ENCODE measurements around the gene IPO13.
A peak's percentile ranks its signal among the peaks of the same experiment; 100 is the strongest.

Gene IPO13

GRCh38 chr1:43992232-43992995, 45.7 kb downstream of the IPO13 start:
- no peak for DNase-seq

GRCh38 chr1:43993206-43993914, 46.6 kb downstream of the IPO13 start:
- no peak for DNase-seq

GRCh38 chr1:43994071-43994470, 47.3 kb downstream of the IPO13 start:
- no peak for DNase-seq

GRCh38 chr1:43994794-43995790, 48.3 kb downstream of the IPO13 start:
- DNase-seq, result peak in 1 of 2 donors; percentile 25

- no peak for DNase-seq
Observed at GRCh38 chr1:43995984-43996732, 49.4 kb downstream of the IPO13 start.

- no peak for DNase-seq
Observed at GRCh38 chr1:43996733-43997115, 50.0 kb downstream of the IPO13 start.

- DNase-seq, result no peak
Observed at GRCh38 chr1:43997295-43997999, 50.7 kb downstream of the IPO13 start.

- no peak for DNase-seq
Observed at GRCh38 chr1:43998000-43998378, 51.2 kb downstream of the IPO13 start.

- no peak for DNase-seq
Observed at GRCh38 chr1:43999455-43999854, 52.7 kb downstream of the IPO13 start.

GRCh38 chr1:44000122-44000665, 53.4 kb downstream of the IPO13 start:
- no peak for DNase-seq

- no peak for DNase-seq
Observed at GRCh38 chr1:44002165-44002564, 55.4 kb downstream of the IPO13 start.

GRCh38 chr1:44002606-44003157, 55.9 kb downstream of the IPO13 start:
- DNase-seq, result no peak

- no peak for DNase-seq
Observed at GRCh38 chr1:44008259-44008658, 61.5 kb downstream of the IPO13 start.

- no peak for DNase-seq
Observed at GRCh38 chr1:44010935-44011471, 64.3 kb downstream of the IPO13 start.

GRCh38 chr1:44012404-44012803, 65.7 kb downstream of the IPO13 start:
- no peak for DNase-seq

- no peak for DNase-seq
Observed at GRCh38 chr1:44012941-44013609, 66.3 kb downstream of the IPO13 start.

GRCh38 chr1:44013949-44014348, 67.2 kb downstream of the IPO13 start:
- no peak for DNase-seq

GRCh38 chr1:44014365-44015104, 67.8 kb downstream of the IPO13 start:
- no peak for DNase-seq

GRCh38 chr1:44015206-44015605, 68.5 kb downstream of the IPO13 start:
- DNase-seq, result no peak

Measured in stimulated activated CD4-positive, alpha-beta T cell treated with anti-CD3 and anti-CD28 coated beads, Interleukin-2, amount 100 ng/mL, for 24 hours (primary cell).